HG02588 (cell line): ENCODE results near the gene ACP7.
"Not testable (repeated sequence)": the region's sequence is repeated elsewhere in the genome, so short reads cannot be mapped to it uniquely, and the experiment has no call there.

Source experiments
- ATAC-seq: cut with Tn5 transposase; IDR thresholded peaks from one replicate; pipeline ENCODE4 v1.9.1; 2021; ENCODE audit warnings: mild to moderate bottlenecking, moderate library complexity; ENCODE audit not compliant: unreplicated experiment

The ACP7 gene

GRCh38 chr19:39130337-39131254 lies 46.4 kb downstream of the ACP7 start:
- ATAC-seq = no peak

- ATAC-seq = no peak
Measured at GRCh38 chr19:39131255-39131755, 47.1 kb downstream of the ACP7 start.

GRCh38 chr19:39132344-39132969 lies 48.3 kb downstream of the ACP7 start:
- no peak for ATAC-seq

GRCh38 chr19:39133431-39134270 lies 49.5 kb downstream of the ACP7 start:
- ATAC-seq = no peak

- no peak for ATAC-seq
Measured at GRCh38 chr19:39135701-39136100, 51.5 kb downstream of the ACP7 start.

- no peak for ATAC-seq
Measured at GRCh38 chr19:39136225-39136940, 52.2 kb downstream of the ACP7 start.

GRCh38 chr19:39137131-39137530 lies 53.0 kb downstream of the ACP7 start:
- ATAC-seq = no peak

GRCh38 chr19:39138221-39139211 lies 54.3 kb downstream of the ACP7 start:
- no peak for ATAC-seq

- no peak for ATAC-seq
Measured at GRCh38 chr19:39139305-39139874, 55.2 kb downstream of the ACP7 start.

- no peak for ATAC-seq
Measured at GRCh38 chr19:39139971-39140453, 55.8 kb downstream of the ACP7 start.

GRCh38 chr19:39140594-39140993 lies 56.4 kb downstream of the ACP7 start:
- ATAC-seq = no peak

- ATAC-seq = no peak
Measured at GRCh38 chr19:39141929-39142328, 57.8 kb downstream of the ACP7 start.

- ATAC-seq = no peak
Measured at GRCh38 chr19:39142630-39143029, 58.5 kb downstream of the ACP7 start.

- not testable (repeated sequence) for ATAC-seq
Measured at GRCh38 chr19:39143757-39144289, 59.7 kb downstream of the ACP7 start.

GRCh38 chr19:39144290-39145071 lies 60.3 kb downstream of the ACP7 start:
- no peak for ATAC-seq

- ATAC-seq = no peak
Measured at GRCh38 chr19:39145180-39145953, 61.2 kb downstream of the ACP7 start.

- no peak for ATAC-seq
Measured at GRCh38 chr19:39146091-39146490, 61.9 kb downstream of the ACP7 start.
